Anterior cingulate cortex (tissue), 58 donors: ENCODE results near the gene ZNF808.
"Not testable (repeated sequence)": the region's sequence is repeated elsewhere in the genome, so short reads cannot be mapped to it uniquely, and the experiment has no call there.

ENCODE experiments used
- DNase-seq, 58 donors: peaks; one replicate each; lab custom pipeline; 2025; lab: John Stamatoyannopoulos, UW

ZNF808 gene

DNA sequence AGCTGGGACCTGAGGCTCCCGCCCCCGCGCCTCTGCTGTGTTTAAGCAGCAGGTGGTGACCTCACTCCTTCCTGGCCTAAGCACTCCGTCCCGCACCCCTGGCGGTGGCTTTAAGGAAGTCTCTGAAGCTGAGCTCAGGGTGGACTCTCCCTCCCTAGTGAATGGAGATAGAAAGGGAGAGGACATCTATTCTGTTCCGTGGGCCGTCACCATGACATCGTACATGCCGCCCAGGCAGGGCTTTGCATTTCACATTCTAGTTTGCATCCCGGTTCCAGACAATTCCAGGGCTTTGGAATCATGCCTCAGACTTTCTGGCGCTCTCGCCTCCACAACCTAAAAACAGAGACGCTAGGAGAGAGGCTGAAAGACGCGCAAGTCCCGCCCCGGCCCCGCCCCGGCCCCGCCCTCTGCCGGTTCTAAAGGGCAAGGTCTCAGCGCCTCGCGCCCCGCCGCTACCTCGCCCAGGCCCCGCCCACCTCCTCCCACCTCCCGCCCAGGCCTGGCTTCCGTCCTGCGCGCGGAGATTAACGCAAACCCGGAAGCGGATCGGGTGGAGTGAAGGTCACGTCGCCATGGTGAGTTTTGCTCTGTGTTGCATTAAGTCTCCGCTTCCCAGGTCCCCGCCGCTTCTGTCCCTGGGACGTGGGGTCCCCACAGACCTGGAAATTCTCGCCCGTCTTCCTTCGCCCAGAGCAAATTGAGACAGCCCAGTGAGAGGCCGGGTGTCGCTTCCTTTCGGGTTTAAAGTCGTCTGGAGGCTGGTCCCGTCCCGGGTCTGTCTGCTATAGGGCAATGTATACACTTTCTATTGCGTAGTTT lies at the start of gene ZNF808:
ZNF808 (plus strand) TSS at position 535 of the 822 bp plus-strand sequence. CDS start 15,617 bp downstream, outside the sequence.
- peak; percentile 27 to 96 (median 88) for DNase-seq

DNA sequence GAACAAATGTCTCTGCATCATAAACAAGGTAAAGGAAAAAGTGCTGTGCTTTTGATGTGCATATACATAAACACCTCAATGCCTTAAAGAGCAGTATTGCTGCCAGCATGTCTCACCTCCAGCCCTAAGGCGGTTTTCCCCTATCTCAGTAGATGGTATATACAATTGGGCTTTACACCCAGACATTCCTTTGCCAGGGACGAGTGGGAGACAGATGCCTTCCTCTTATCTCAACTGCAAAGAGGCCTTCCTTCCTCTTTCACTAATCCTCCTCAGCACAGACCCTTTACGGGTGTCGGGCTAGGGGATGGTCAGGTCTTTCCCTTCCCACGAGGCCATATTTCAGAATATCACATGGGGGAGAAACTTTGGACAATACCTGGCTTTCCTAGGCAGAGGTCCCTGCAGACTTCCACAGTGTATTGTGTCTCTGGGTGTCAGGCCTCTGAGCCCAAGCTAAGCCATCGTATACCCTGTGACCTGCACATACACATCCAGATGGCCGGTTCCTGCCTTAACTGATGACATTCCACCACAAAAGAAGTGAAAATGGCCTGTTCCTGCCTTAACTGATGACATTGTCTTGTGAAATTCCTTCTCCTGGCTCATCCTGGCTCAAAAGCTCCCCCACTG lies 43.2 kb upstream of the ZNF808 start:
- not testable (repeated sequence) for DNase-seq

DNA sequence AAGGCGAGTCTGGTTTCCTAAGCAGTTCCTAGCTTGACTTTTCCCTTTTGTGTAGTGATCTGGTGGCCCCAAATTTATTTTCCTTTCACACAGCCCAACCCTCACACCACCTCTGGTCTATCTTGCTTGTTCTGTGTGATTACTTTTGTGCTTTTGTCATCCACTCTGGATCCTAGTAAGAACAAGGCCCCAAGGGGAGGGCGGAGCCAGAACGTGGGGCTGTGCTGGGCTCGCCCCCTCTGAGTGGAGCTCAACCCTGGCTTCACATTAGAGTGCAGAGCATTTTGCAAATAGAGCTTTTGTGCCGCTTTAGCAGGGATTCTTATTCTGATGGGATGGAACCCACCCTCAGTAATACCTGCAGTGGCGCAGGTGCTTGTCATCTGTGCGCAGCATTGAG lies 42.4 kb upstream of the ZNF808 start:
- DNase-seq, result not testable (repeated sequence)

DNA sequence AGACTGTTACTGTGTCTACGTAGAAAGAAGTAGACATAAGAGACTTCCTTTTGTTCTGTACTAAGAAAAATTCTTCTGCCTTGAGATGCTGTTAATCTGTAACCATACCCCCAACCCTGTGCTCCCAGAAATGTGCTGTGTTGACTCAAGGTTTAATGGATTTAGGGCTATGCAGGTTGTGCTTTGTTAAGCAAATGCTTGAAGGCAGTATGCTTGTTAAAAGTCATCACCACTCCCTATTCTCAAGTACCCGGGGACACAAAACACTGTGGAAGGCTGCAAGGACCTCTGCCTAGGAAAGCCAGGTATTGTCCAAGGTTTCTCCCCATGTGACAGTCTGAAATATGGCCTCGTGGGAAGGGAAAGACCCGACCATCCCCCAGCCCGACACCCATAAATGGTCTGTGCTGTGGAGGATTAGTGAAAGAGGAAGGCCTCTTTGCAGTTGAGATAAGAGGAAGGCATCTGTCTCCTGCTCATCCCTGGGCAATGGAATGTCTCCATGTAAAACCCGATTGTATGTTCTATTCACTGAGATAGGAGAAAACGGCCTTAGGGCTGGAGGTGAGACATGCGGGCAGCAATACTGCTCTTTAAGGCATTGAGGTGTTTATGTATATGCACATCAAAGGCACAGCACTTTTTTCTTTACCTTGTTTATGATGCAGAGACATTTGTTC lies 41.8 kb upstream of the ZNF808 start:
- not testable (repeated sequence) for DNase-seq

GRCh38 chr19:52492201-52492993 lies 35.1 kb upstream of the ZNF808 start:
- DNase-seq, result no peak

- no peak for DNase-seq
Observed at GRCh38 chr19:52492994-52493470, 34.4 kb upstream of the ZNF808 start.

DNA sequence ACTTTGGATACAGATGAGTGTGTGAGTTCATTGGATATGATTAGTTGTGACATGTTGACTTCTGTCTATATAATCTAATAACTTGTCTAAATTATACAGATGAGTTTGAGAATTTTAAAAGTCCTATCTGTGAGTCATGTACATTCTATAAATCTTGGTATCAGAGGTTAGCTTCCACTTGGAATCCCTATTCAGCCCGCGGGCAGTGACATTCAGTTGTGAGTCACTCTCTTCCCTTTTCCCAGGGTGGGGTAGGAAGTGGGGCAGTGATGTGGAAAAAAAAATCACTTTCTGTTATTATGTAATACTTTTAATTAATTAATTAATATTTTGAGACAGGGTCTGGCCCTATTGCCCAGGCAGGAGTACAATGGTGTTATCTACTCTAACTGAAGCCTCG lies 33.0 kb upstream of the ZNF808 start:
- DNase-seq, result no peak

GRCh38 chr19:52498571-52498970 lies 28.9 kb upstream of the ZNF808 start:
- DNase-seq, result no peak

GRCh38 chr19:52500474-52500873 lies 27.0 kb upstream of the ZNF808 start:
- not testable (repeated sequence) for DNase-seq

- DNase-seq, result not testable (repeated sequence)
Observed at GRCh38 chr19:52500991-52501390, 26.5 kb upstream of the ZNF808 start.

DNA sequence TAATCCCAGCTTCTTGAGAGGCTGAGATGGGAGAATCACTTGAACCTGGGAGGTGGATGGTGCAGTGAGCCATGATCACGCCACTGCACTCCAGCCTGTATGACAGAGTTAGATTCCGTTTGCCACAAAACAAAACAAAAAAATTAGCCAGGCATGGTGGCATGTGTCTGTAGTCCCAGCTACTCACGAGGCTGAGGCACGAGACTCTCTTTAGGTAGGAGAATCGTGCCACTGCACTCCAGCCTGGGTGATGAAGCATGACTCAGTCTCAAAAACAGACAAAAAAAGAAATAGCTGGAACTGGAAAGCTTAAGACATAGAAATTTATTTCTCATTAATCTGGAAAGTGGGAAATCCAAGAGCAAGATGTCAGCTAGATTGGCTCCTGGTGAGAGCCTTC lies 20.2 kb upstream of the ZNF808 start:
- DNase-seq, result no peak

- no peak for DNase-seq
Observed at GRCh38 chr19:52516191-52516590, 11.3 kb upstream of the ZNF808 start.

- DNase-seq, result no peak
Observed at GRCh38 chr19:52518646-52519045, 8.8 kb upstream of the ZNF808 start.

DNA sequence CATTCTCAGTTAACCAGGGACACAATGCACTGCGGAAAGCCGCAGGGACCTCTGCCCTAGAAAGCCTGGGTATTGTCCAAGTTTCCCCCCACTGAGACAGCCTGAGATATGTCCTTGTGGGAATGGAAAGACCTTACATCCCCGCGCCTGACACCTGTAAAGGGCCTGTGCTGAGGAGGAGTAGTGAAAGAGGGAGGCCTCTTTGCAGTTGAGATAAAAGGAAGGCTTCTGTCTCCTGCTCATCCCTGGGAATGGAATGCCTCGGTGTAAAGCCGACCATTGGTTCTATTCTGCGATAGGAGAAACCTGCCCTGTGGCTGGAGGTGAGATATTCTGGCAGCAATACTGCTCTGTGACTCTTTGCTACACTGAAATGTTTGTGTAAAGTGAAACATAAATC lies 8.3 kb upstream of the ZNF808 start:
- not testable (repeated sequence) for DNase-seq

- DNase-seq, result no peak
Observed at GRCh38 chr19:52520013-52520412, 7.5 kb upstream of the ZNF808 start.

DNA sequence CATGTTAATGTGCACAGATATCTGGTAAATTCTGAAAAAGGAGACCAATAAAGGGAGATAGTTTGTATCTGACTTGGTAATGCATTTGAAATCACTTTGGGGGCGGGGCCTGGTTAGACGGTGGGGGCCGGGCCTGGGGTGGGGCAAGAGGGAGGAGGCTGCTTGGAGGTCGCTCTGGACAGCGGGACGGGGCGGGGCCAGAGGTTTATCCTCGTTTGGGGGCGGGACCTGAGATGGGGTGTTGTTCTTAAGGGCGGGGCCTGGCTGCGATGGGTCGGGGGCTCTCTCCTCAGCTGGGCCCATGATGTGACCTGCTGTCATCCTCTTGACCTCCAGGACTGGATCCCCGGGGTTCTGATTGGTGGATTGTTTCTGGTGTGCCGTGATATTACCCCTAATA lies 4.9 kb upstream of the ZNF808 start:
- no peak for DNase-seq

- no peak for DNase-seq
Observed at GRCh38 chr19:52524086-52524485, 3.4 kb upstream of the ZNF808 start.

- peak in 21 of 58 donors; percentile 1 to 42 (median 18) for DNase-seq
Observed at GRCh38 chr19:52527956-52528351, 486 bp downstream of the ZNF808 start.

GRCh38 chr19:52532480-52532879 lies 5.0 kb downstream of the ZNF808 start:
- DNase-seq, result no peak

- no peak for DNase-seq
Observed at GRCh38 chr19:52533901-52534300, 6.4 kb downstream of the ZNF808 start.
